ENCODE data around the gene CHL1. TPM values are rescaled to one million over a fixed set of nuclear protein-coding genes. Genes with fewer than 3 reads are reported as not detected.

CHL1 gene
- total RNA-seq, 1 donor from 2014 or later = not detected

DNA sequence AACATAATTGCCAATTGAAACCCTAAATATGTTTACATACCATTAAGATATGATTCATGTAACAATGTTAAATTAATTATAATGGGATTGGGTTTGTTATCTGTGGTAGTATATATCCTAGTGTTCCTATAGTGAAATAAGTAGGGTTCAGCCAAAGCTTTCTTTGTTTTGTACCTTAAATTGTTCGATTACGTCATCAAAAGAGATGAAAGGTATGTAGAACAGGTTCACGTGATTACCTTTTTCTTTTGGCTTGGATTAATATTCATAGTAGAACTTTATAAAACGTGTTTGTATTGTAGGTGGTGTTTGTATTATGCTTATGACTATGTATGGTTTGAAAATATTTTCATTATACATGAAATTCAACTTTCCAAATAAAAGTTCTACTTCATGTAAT is 212.4 kb downstream of the CHL1 start:
- DNase-seq (ENCODE audit: low read depth in 2 of 2) = no peak

DNA sequence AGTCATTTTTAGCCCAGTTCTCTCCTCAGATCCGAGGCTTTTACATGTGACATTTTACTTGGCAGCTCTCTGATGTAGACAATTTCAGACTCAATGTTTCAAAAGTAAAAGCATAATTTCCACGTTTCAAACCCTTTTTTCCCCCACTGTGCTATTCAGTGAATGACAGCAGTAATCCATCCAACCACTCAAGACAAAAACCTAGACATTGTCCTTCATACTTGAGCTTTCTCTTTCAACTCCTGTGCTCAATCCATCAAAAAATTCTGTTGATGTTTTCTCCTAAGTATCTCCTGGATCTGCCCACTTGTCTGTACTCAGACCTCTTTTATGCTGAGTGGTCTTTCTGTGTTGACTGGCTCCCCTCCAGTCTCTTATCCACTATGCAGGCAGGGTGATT is 214.7 kb downstream of the CHL1 start:
- DNase-seq (ENCODE audit: low read depth in 2 of 2) = no peak

DNA sequence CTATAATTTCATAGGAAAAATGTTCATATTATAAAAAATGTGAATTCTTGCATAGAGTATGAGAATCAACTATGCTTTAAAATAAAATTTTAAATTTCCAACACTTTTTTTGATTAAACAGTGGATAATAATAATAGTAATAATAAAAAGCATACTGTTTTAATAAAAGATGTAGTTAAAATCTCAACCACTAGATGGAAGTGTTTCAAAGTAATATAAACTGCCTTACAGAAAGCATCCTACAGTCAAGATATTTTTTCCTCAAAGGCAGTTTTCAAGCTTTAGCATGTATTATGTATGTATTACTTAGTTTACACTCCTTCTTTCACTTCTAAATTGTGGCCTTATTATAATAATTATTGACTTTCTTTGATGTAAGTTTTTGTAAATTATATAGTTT is 217.5 kb downstream of the CHL1 start:
- DNase-seq (ENCODE audit: low read depth in 2 of 2) = no peak

- no peak for DNase-seq (ENCODE audit: low read depth in 2 of 2)
Measured at GRCh38 chr3:418239-418929, 221.8 kb downstream of the CHL1 start.

DNA sequence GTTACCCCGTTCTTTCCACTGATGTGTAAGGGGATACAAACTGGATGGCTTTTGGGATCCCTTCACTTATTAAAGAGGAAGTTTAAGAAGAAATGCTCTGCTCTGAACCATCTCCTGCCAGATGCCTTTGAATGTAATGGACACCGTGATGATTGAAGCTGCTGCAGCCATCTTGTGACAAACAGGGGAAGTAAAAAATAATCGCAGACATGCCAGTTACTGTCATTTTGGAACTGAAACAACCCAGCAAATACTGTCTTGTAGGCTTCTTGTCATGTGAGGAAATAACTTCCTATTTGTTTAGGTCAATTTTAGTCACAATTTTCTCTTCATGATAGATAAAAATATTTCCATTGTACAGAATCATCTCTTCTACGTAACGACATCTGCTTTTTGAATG is 224.0 kb downstream of the CHL1 start:
- no peak for DNase-seq (ENCODE audit: low read depth in 2 of 2)

DNA sequence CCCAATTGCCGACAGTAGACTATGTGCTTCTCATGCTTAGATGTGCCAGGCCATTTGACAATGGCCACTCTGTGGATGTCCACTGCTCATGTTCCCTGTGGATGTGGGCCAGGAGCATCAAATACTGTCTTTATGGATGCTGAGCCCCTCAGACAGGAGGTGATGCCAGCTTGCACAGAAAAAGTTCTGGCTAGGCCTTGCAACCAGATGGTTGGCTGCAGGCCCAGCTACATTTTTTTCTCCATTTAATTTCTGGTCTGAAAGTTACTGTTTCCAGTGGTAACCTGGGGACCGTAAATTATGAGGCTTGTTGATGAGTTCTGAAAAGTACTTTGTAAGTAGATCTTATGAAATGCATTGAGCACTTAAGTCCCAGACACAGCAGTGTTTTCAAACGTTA is 228.5 kb downstream of the CHL1 start:
- no peak for DNase-seq (ENCODE audit: low read depth in 2 of 2)

GRCh38 chr3:426072-426471 is 229.5 kb downstream of the CHL1 start:
- no peak for DNase-seq (ENCODE audit: low read depth in 2 of 2)

GRCh38 chr3:427128-427527 is 230.6 kb downstream of the CHL1 start:
- DNase-seq (ENCODE audit: low read depth in 2 of 2) = no peak

GRCh38 chr3:430186-430585 is 233.6 kb downstream of the CHL1 start:
- no peak for DNase-seq (ENCODE audit: low read depth in 2 of 2)

- DNase-seq (ENCODE audit: low read depth in 2 of 2) = no peak
Measured at GRCh38 chr3:435161-435560, 238.6 kb downstream of the CHL1 start.

DNA sequence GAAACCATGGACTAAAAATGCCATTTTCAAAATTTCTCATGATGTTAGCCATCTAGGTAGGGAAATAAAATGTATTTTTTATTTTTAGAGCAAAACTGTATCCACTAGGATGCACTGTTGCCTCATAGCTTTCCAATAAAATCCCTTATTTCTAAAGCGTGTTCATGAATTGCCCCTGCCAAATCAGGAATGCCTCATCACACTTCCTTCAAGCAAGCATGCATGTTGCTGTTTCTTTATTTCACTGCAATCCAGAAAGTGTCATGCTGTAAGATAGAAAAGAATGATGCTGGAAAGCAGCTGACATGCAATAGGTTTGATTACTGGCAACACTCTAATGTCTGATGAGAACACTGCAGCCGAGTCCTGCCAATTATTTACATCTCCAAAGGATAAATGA is 239.5 kb downstream of the CHL1 start:
- no peak for DNase-seq (ENCODE audit: low read depth in 2 of 2)

DNA sequence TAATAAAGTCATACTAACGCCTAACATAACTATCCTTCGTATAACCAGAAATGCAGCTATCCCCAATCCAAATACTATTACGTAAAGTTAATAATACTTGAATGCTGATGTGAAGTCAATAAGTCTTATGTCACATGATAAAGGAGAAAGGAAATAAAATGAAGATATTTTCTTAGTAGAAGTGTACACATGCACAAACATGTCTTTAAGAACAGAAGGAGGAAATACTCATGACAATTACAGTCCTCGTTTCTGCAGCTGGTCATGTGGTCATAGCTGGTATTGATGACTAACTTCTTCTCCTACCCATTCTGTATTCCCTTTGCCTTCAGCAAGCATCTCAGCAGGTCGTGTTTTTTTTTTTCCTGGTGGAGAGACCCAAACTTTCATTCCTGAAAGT is 244.3 kb downstream of the CHL1 start:
- no peak for DNase-seq (ENCODE audit: low read depth in 2 of 2)

DNA sequence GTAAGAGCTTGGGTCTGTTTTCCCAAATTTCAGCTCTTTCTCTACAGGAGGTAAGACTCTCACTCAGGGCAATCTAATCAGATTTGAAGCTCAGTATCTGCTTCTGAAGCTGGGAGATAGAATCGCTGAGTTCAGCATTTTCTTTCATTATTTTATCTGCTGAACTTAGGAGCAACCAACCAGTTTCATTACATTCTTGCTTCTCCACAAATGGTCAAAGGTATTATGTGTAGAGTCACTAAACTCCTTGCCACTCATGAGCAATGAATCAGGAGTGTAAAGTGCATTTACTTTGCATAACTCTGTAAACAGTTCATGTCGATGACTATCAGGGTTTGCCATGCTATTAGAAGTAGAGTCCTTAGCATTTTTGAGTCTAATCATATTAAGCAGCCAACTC is 249.4 kb downstream of the CHL1 start:
- DNase-seq (ENCODE audit: low read depth in 2 of 2) = no peak

DNA sequence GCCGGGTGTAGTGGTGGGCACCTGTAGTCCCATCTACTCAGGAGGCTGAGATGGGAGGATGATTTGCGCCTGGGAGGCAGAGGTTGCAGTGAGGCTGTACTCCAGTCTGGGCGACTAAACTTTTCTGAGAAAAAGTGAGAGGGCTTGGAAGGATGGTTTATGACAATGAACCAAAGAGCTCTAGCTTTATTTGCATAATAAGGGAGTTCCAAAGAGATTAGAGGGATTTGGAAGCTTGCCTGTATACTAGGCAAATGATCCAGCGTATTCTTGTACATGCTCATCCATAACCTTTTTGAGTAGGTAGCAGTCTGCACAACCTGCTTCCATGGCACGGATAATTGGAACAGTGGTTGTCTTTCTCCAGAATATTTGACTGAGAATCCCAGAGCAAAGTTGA is 251.1 kb downstream of the CHL1 start:
- DNase-seq (ENCODE audit: low read depth in 2 of 2) = no peak

DNA sequence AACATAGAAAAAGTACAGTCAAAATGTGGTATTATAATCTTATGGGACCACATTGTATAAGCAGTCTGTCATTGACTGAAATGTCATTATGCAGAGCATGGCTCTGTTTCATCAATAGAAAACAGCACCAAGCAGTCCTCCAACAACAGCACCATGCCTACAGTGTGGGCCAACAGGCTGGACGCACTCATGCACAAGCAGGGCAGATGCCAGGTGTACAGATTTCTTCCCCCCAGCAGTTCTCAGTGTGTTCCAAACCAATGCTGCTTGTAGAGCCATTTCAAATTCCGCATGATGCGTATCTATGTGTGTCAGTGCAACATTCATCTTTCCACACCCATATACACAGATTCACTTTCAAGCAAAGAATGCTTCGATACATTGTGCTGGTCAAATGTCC is 253.1 kb downstream of the CHL1 start:
- DNase-seq (ENCODE audit: low read depth in 2 of 2) = no peak

DNA sequence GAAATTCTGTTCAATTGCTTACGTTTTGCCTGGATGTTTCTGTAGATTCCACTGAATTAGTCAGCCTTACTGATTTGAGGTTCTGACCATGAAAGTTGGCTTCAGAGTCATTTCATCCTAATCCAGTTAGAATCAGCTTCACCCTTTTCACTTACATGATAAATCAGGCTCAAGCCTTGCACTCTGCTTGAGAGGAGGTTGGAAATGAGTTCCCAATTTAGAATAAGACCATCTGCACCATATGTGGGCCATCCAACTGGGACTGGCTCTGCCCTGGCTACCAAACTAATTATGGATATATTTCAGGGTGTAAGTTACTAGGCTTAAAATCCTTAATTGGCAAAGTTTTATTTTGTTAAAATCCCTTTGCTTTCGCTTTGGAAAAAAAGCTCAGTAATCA is 255.7 kb downstream of the CHL1 start:
- no peak for DNase-seq (ENCODE audit: low read depth in 2 of 2)

DNA sequence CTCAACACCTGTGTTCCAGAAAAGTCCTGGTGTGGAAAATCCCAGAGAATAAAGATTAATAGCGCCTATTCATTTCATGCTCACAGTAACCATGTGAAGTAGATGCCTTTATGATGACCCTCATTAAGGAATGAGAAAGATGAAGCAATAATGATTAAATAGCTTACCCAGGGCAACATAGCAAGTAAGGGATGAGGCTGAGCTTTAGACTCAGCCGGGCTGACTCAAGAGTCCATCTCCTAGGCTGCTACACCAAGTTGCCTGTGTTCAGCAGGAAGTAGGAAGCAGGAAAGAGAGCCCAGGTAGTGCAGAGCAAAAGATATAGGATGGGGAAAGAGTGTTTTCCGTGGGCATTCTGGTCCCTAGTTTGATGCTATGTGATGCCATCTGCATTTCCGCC is 256.5 kb downstream of the CHL1 start:
- DNase-seq (ENCODE audit: low read depth in 2 of 2) = no peak

- no peak for DNase-seq (ENCODE audit: low read depth in 2 of 2)
Measured at GRCh38 chr3:454986-455385, 258.4 kb downstream of the CHL1 start.

DNA sequence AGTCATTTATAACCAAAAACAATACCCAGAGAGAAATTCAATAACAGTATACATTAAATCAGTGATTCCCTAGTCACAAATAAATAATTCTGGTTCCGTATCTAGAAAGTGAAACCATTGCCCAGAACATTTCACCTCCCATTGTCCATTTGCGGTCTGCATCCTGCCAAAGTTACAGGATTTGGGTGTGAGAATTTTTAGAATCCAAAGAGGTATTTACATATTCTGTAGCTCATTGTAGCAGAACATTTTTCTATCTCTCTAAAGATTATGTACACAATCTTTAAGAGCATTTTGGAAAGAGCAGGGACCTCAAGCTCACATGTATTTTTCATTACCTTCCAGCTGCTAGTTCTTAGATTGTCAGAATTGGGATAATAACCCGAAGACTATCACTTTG is 261.6 kb downstream of the CHL1 start:
- DNase-seq (ENCODE audit: low read depth in 2 of 2) = no peak

DNA sequence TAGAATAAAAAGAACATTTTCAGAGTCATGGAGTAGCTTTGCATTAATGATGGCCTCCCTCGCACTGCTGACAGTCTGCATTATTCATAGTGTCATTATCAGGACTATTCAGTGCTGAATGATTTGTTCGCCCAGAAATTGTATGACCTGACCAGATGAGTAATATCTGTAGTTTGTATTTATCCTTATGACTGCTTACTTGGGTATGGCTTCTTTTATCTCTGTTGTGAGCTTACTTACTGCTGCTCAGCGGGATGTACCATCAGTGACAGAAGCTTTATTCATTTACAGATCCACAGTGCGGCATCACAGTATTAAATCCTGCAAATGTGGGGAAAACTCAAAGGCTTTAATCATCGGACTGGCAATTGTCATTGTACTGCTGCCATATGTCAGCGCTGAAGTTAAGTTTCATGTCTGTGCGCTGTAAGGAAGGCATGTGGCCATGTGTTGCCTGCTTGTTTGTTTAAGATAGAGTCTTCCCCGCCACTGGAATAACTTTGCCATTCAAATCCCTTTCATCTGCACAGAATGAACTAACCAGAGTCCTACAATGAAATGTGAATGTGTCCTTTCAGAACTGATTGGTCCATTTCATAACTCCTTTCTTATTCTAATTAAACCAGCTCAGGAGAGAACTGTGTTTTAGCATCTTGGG is 262.2 kb downstream of the CHL1 start:
- no peak for DNase-seq (ENCODE audit: low read depth in 2 of 2)
